GM18951 (cell line): ENCODE results near the gene NPIPA1.
"Not testable (repeated sequence)": the region's sequence is repeated elsewhere in the genome, so short reads cannot be mapped to it uniquely, and the experiment has no call there.

Experiments
- POLR2A ChIP-seq: IDR thresholded peaks from 4 replicates; pipeline ENCODE4 v1.6.1; 2011; ENCODE audit warnings: mild to moderate bottlenecking; ENCODE audit not compliant: insufficient read length, insufficient read depth; ENCODE audit errors: extremely low read depth
- in situ Hi-C: fragments of 300-500 bp; cut with MboI; formaldehyde crosslinking; loops from one replicate; pipeline ENCODE4 v1.12.0; 2022; ENCODE audit warnings: low sequenced_read_pairs, mixed read lengths, inconsistent platforms; ENCODE audit not compliant: unreplicated experiment

Gene NPIPA1

GRCh38 chr16:14929176-14929575 lies 8.1 kb upstream of the NPIPA1 start:
- in situ Hi-C loops = not testable (repeated sequence)

- in situ Hi-C loops = not testable (repeated sequence)
These were observed 7.0 kb upstream of the NPIPA1 start for GRCh38 chr16:14930246-14930645.

- in situ Hi-C loops = not testable (repeated sequence)
These were observed 6.3 kb upstream of the NPIPA1 start for GRCh38 chr16:14930971-14931370.

GRCh38 chr16:14932581-14933375 lies 4.5 kb upstream of the NPIPA1 start:
- in situ Hi-C loops = not testable (repeated sequence)

GRCh38 chr16:14937994-14938393 lies 751 bp downstream of the NPIPA1 start:
- in situ Hi-C loops = not testable (repeated sequence)

- in situ Hi-C loops = not testable (repeated sequence)
These were observed 5.4 kb downstream of the NPIPA1 start for GRCh38 chr16:14942686-14943085.

- in situ Hi-C loops = no loop called here
- TF ChIP-seq POLR2A = no peak
These were observed 18.4 kb downstream of the NPIPA1 start for GRCh38 chr16:14955546-14956231.

- no peak for TF ChIP-seq POLR2A
- in situ Hi-C loops = no loop called here
These were observed 20.5 kb downstream of the NPIPA1 start for GRCh38 chr16:14957576-14958322.

GRCh38 chr16:14958323-14958600 lies 21.0 kb downstream of the NPIPA1 start:
- no peak for TF ChIP-seq POLR2A
- in situ Hi-C loops = no loop called here

- no peak for TF ChIP-seq POLR2A
- in situ Hi-C loops = no loop called here
These were observed 21.7 kb downstream of the NPIPA1 start for GRCh38 chr16:14958970-14959369.

- in situ Hi-C loops = no loop called here
- no peak for TF ChIP-seq POLR2A
These were observed 24.4 kb downstream of the NPIPA1 start for GRCh38 chr16:14961405-14962186.

GRCh38 chr16:14963281-14964173 lies 26.3 kb downstream of the NPIPA1 start:
- TF ChIP-seq POLR2A = no peak
- in situ Hi-C loops = no loop called here

- no peak for TF ChIP-seq POLR2A
- in situ Hi-C loops = no loop called here
These were observed 28.1 kb downstream of the NPIPA1 start for GRCh38 chr16:14965328-14965727.

GRCh38 chr16:14969795-14970194 lies 32.6 kb downstream of the NPIPA1 start:
- in situ Hi-C loops = not testable (repeated sequence)

- in situ Hi-C loops = not testable (repeated sequence)
These were observed 34.5 kb downstream of the NPIPA1 start for GRCh38 chr16:14971621-14972228.

- in situ Hi-C loops = not testable (repeated sequence)
These were observed 36.6 kb downstream of the NPIPA1 start for GRCh38 chr16:14973785-14974322.
